Liver (tissue), 9 donors: ENCODE results near the gene TRIM5. TPM values are rescaled to one million over a fixed set of nuclear protein-coding genes. Genes with fewer than 3 reads are reported as not detected.

Source experiments
- DNase-seq: peaks from one replicate; pipeline ENCODE4 v3.0.0-alpha.2; 2017; ENCODE audit warnings: low spot score
- H3K27ac ChIP-seq, 2 donors: one replicate each; pipeline ENCODE4 v1.7.0; 2013; ENCODE audit warnings: inconsistent platforms in 2 of 2, low read length in 2 of 2, control low read depth in 1 of 2, low read depth in 1 of 2, mild to moderate bottlenecking in 1 of 2
- H3K27me3 ChIP-seq, 4 donors: one replicate each; pipeline versions ENCODE4 v1.6.1 to v1.7.0; 2013; ENCODE audit warnings: low read length in 3 of 4, inconsistent platforms in 1 of 4, mild to moderate bottlenecking in 1 of 4, moderate library complexity in 1 of 4; ENCODE audit not compliant: control insufficient read depth in 4 of 4, insufficient read depth in 4 of 4
- H3K36me3 ChIP-seq, 4 donors: one replicate each; pipeline versions ENCODE4 v1.6.1 to v1.7.0; 2013; ENCODE audit warnings: low read length in 3 of 4, mild to moderate bottlenecking in 3 of 4, low read depth in 1 of 4, moderate library complexity in 1 of 4; ENCODE audit not compliant: control insufficient read depth in 4 of 4, insufficient read depth in 3 of 4
- H3K4me1 ChIP-seq, 4 donors: one replicate each; pipeline versions ENCODE4 v1.6.1 to v1.7.0; 2013; ENCODE audit warnings: low read length in 3 of 4, mild to moderate bottlenecking in 3 of 4, moderate library complexity in 1 of 4; ENCODE audit not compliant: control insufficient read depth in 4 of 4, insufficient read depth in 4 of 4
- H3K4me3 ChIP-seq, 3 donors: one replicate each; pipeline versions ENCODE4 v1.6.1 to v1.7.0; 2013; ENCODE audit warnings: low read length in 3 of 3, control low read depth in 1 of 3, low read depth in 1 of 3, mild to moderate bottlenecking in 1 of 3
- H3K9ac ChIP-seq, 2 donors: one replicate each; pipeline ENCODE4 v1.7.0; 2013; ENCODE audit warnings: low read length in 2 of 2, mild to moderate bottlenecking in 2 of 2, moderate library complexity in 2 of 2, control low read depth in 1 of 2, low read depth in 1 of 2
- H3K9me3 ChIP-seq, 4 donors: one replicate each; pipeline versions ENCODE4 v1.6.1 to v1.7.0; 2013; ENCODE audit warnings: low read length in 3 of 4; ENCODE audit not compliant: control insufficient read depth in 4 of 4
- EGR1 ChIP-seq, 2 donors: IDR thresholded peaks; 2 replicates each; pipeline ENCODE4 v1.6.1; 2016 to 2018; ENCODE audit warnings: antibody characterized with exemption in 2 of 2, low read depth in 2 of 2
- FOXA1 ChIP-seq: IDR thresholded peaks from 2 replicates; pipeline ENCODE4 v1.6.1; 2016; ENCODE audit warnings: antibody characterized with exemption
- FOXA2 ChIP-seq: IDR thresholded peaks from 2 replicates; pipeline ENCODE4 v1.6.1; 2016; ENCODE audit warnings: antibody characterized with exemption
- HNF4A ChIP-seq, 2 donors: conservative IDR thresholded peaks; 2 replicates each; pipeline ENCODE4 v1.6.1; 2016; ENCODE audit warnings: antibody characterized with exemption in 2 of 2, mild to moderate bottlenecking in 2 of 2
- HNF4G ChIP-seq: IDR thresholded peaks from 2 replicates; pipeline ENCODE4 v1.6.1; 2016; ENCODE audit warnings: antibody characterized with exemption
- JUND ChIP-seq, 2 donors: IDR thresholded peaks; 2 replicates each; pipeline ENCODE4 v1.6.1; 2016; ENCODE audit warnings: antibody characterized with exemption in 2 of 2
- MAX ChIP-seq: IDR thresholded peaks from 2 replicates; pipeline ENCODE4 v1.6.1; 2016; ENCODE audit warnings: antibody characterized with exemption
- RAD21 ChIP-seq, 2 donors: IDR thresholded peaks; 2 replicates each; pipeline ENCODE4 v1.6.1; 2016; ENCODE audit warnings: antibody characterized with exemption in 2 of 2, mild to moderate bottlenecking in 2 of 2
- RXRA ChIP-seq, 2 donors: IDR thresholded peaks; 2 replicates each; pipeline ENCODE4 v1.6.1; 2017 to 2018; ENCODE audit warnings: antibody characterized with exemption in 2 of 2, mild to moderate bottlenecking in 1 of 2
- SP1 ChIP-seq: IDR thresholded peaks from 2 replicates; pipeline ENCODE4 v1.6.1; 2018; ENCODE audit warnings: antibody characterized with exemption, mild to moderate bottlenecking
- TAF1 ChIP-seq: conservative IDR thresholded peaks from 2 replicates; pipeline ENCODE4 v1.6.1; 2016; ENCODE audit warnings: antibody characterized with exemption, mild to moderate bottlenecking
- YY1 ChIP-seq: IDR thresholded peaks from 2 replicates; pipeline ENCODE4 v1.6.1; 2016; ENCODE audit warnings: antibody characterized with exemption, mild to moderate bottlenecking
- ZBTB33 ChIP-seq: IDR thresholded peaks from 2 replicates; pipeline ENCODE4 v1.6.1; 2016; ENCODE audit warnings: antibody characterized with exemption
- WGBS: extraction: QIAGEN DNeasy Blood & Tissue Kit; methylation state at CpG from one replicate; pipeline ENCODE4 v1.1.7; 2013; 5-methylcytosine and 5-hydroxymethylcytosine counted together
- polyA plus RNA-seq, 2 donors: library from polyadenylated mRNA; stranded (reverse) in 1 of 2; unstranded in 1 of 2; fragments of 200-250 nt in 1 of 2; fragments of >200 nt in 1 of 2; fragmentation: Nextera tagmentation in 1 of 2; extraction: Ambion mirVana in 1 of 2; gene quantifications; one replicate each; pipeline versions ENCODE4 v1.2.1 to v1.2.3, GENCODE V29; 2013 to 2015
- total RNA-seq, 2 donors: library from RNA; depleted of rRNA; stranded (reverse); fragments of >200 nt; gene quantifications; one replicate each; pipeline ENCODE4 v1.2.3, GENCODE V29; 2014
- TF ChIP-seq, protein P1 (sequence below): fragments of 150-350 bp; IDR thresholded peaks from 2 replicates; pipeline ENCODE4 v1.5.1; 2017; ENCODE audit warnings: improper control_type of control experiment, low read depth, low read length; ENCODE audit not compliant: missing input control
- TF ChIP-seq, protein P2 (sequence below): IDR thresholded peaks from 2 replicates; pipeline ENCODE4 v1.6.1; 2016; ENCODE audit warnings: antibody characterized with exemption, mild to moderate bottlenecking
- donor health status: healthy.
- donor health status: healthy.
- donor health status: healthy.
- donor health status: healthy.
- donor health status: healthy.

TRIM5 gene
- total and polyA plus RNA-seq, 4 donors: 7.8 to 20.2 (median 13.1) TPM

DNA sequence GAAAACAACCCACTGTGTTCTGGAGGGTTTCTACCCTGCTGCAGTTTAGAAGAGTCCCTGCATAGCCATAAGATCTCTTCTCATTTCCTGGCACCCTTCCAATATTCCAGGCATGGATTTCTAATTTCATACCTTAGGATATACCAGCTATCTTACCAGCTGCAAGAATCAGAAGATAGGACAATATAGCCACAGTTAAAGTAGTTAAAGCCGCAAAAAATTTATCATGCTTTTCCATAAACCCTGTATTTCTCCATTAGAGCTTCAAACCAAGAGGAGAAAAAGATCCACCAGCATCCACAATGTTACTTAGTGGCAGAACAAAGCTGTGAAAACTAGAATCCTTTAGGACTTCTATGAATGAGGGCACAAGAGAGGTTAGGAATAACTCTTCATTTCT, 42.8 kb upstream of the TRIM5 start:
- TF ChIP-seq HNF4G: no peak
- no peak for TF ChIP-seq SP1
- TF ChIP-seq, protein P1, sequence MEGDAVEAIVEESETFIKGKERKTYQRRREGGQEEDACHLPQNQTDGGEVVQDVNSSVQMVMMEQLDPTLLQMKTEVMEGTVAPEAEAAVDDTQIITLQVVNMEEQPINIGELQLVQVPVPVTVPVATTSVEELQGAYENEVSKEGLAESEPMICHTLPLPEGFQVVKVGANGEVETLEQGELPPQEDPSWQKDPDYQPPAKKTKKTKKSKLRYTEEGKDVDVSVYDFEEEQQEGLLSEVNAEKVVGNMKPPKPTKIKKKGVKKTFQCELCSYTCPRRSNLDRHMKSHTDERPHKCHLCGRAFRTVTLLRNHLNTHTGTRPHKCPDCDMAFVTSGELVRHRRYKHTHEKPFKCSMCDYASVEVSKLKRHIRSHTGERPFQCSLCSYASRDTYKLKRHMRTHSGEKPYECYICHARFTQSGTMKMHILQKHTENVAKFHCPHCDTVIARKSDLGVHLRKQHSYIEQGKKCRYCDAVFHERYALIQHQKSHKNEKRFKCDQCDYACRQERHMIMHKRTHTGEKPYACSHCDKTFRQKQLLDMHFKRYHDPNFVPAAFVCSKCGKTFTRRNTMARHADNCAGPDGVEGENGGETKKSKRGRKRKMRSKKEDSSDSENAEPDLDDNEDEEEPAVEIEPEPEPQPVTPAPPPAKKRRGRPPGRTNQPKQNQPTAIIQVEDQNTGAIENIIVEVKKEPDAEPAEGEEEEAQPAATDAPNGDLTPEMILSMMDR: no peak
- TF ChIP-seq RAD21 (IDR thresholded peaks at IDR 0.05): no peak
- TF ChIP-seq YY1: no peak
- TF ChIP-seq JUND (IDR thresholded peaks at IDR 0.05): no peak
- H3K4me3 ChIP-seq: no peak overlapping the region
- H3K27ac ChIP-seq: no peak overlapping the region
- no peaks in the 10 kb centered on the region for H3K9me3 ChIP-seq
- peaks cover 0 to 5% (median 0%) of the 10 kb centered on the region in 4 donors for H3K27me3 ChIP-seq
- no peak overlapping the region for H3K9ac ChIP-seq
- no peaks in the 10 kb centered on the region for H3K4me1 ChIP-seq
- no peaks in the 10 kb centered on the region for H3K36me3 ChIP-seq
- WGBS: 91% methylated on average over 1 of the region's 1 CpG
- DNase-seq: no peak

DNA sequence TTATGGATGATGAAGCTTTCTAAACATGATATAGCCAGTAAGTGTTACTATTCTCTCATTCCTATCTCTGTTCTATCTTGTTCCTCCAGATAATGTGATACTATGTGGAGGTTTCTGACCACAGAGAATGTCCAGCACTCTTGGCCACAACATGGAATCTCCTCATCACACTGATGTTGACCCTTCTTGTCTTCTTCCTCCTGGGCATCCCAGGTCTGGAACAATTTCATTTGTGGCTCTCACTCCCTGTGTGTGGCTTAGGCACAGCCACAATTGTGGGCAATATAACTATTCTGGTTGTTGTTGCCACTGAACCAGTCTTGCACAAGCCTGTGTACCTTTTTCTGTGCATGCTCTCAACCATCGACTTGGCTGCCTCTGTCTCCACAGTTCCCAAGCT, 41.5 kb upstream of the TRIM5 start:
- peaks cover 0 to 5% (median 0%) of the 10 kb centered on the region in 4 donors for H3K27me3 ChIP-seq
- H3K9me3 ChIP-seq: no peaks in the 10 kb centered on the region
- H3K9ac ChIP-seq: no peak overlapping the region
- DNase-seq: no peak
- no peaks in the 10 kb centered on the region for H3K4me1 ChIP-seq
- no peak overlapping the region for H3K4me3 ChIP-seq
- no peak for TF ChIP-seq TAF1
- TF ChIP-seq EGR1 (IDR thresholded peaks at IDR 0.05; ENCODE audit: low read depth in 2 of 2): no peak
- TF ChIP-seq FOXA2: no peak
- no peak for TF ChIP-seq MAX
- TF ChIP-seq HNF4A (conservative IDR thresholded peaks at IDR 0.05): no peak
- no peaks in the 10 kb centered on the region for H3K36me3 ChIP-seq
- WGBS: 80% methylated on average over 1 of the region's 1 CpG
- no peak overlapping the region for H3K27ac ChIP-seq

DNA sequence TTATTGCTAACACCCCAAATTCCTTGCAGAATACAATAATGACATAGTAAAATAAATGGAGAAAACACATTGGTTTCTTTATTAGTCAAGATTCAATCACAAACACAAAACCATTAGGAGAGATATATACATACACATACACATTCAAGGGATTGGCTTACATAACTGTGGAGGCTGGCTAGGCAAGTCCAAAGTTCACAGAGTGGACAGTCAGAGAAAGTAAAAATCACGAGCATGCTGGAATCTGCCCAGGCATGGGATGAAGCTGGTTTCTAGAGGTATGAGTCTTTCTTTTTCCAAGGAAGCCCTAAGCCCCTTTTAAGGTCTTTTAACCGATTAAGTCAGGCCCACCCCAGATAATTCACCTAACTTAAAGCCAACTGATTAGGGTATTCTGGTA, 37.7 kb upstream of the TRIM5 start:
- Histone ChIP-seq H3K27ac (no peak overlapping the region), H3K9me3 (no peaks in the 10 kb centered on the region), H3K4me1 (no peaks in the 10 kb centered on the region), H3K9ac (no peak overlapping the region), H3K36me3 (no peaks in the 10 kb centered on the region), H3K4me3 (no peak overlapping the region), H3K27me3 (peaks cover 0 to 5% (median 0%) of the 10 kb centered on the region in 4 donors)
- TF ChIP-seq TAF1: no peak
- TF ChIP-seq YY1: no peak
- TF ChIP-seq ZBTB33: no peak
- no peak for TF ChIP-seq MAX
- no peak for TF ChIP-seq JUND (IDR thresholded peaks at IDR 0.05)
- peak; percentile 52 for TF ChIP-seq HNF4G
- TF ChIP-seq, protein P2, sequence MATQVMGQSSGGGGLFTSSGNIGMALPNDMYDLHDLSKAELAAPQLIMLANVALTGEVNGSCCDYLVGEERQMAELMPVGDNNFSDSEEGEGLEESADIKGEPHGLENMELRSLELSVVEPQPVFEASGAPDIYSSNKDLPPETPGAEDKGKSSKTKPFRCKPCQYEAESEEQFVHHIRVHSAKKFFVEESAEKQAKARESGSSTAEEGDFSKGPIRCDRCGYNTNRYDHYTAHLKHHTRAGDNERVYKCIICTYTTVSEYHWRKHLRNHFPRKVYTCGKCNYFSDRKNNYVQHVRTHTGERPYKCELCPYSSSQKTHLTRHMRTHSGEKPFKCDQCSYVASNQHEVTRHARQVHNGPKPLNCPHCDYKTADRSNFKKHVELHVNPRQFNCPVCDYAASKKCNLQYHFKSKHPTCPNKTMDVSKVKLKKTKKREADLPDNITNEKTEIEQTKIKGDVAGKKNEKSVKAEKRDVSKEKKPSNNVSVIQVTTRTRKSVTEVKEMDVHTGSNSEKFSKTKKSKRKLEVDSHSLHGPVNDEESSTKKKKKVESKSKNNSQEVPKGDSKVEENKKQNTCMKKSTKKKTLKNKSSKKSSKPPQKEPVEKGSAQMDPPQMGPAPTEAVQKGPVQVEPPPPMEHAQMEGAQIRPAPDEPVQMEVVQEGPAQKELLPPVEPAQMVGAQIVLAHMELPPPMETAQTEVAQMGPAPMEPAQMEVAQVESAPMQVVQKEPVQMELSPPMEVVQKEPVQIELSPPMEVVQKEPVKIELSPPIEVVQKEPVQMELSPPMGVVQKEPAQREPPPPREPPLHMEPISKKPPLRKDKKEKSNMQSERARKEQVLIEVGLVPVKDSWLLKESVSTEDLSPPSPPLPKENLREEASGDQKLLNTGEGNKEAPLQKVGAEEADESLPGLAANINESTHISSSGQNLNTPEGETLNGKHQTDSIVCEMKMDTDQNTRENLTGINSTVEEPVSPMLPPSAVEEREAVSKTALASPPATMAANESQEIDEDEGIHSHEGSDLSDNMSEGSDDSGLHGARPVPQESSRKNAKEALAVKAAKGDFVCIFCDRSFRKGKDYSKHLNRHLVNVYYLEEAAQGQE: no peak
- TF ChIP-seq FOXA1: no peak
- peak; percentile 72 to 77 for TF ChIP-seq HNF4A (conservative IDR thresholded peaks at IDR 0.05)
- no peak for TF ChIP-seq RXRA (IDR thresholded peaks at IDR 0.05)
- TF ChIP-seq SP1: no peak
- DNase-seq: no peak
- 62% methylated on average over 2 of the region's 2 CpGs for WGBS
